Neural cell (in vitro differentiated cells): ENCODE results near the gene CCND1. TPM values are rescaled to one million over a fixed set of nuclear protein-coding genes. Genes with fewer than 3 reads are reported as not detected.

Experiments used
- H2AFZ ChIP-seq: fragments of 200-600, 300-800 bp; sonication (generic), shearing (Covaris generic); 2 replicates; pipeline ENCODE4 v1.6.0; 2014; ENCODE audit warnings: low read depth, mild to moderate bottlenecking, antibody characterized with exemption, low read length, moderate library complexity
- H3F3A ChIP-seq: fragments of 200-600 bp; shearing (Covaris generic); 2 replicates; pipeline ENCODE4 v1.6.1; 2016; ENCODE audit warnings: mild to moderate bottlenecking, moderate library complexity, mixed read lengths, antibody characterized with exemption, low read length; ENCODE audit not compliant: insufficient read depth, poor library complexity, severe bottlenecking
- H3K27ac ChIP-seq: fragments of 200-600, 300-800 bp; sonication (generic), shearing (Covaris generic); 2 replicates; pipeline ENCODE4 v1.5.1; 2014; ENCODE audit warnings: mild to moderate bottlenecking, low read length, moderate library complexity
- H3K27me3 ChIP-seq: fragments of 300-800, 200-600 bp; sonication (generic), shearing (Covaris generic); 2 replicates; pipeline ENCODE4 v1.6.0; 2014; ENCODE audit warnings: mild to moderate bottlenecking, low read depth, low read length, moderate library complexity; ENCODE audit not compliant: insufficient read depth
- H3K36me3 ChIP-seq: fragments of 300-800, 200-600 bp; sonication (generic), shearing (Covaris generic); 2 replicates; pipeline ENCODE4 v1.5.1; 2014; ENCODE audit warnings: mild to moderate bottlenecking, antibody characterized with exemption, low read length, moderate library complexity; ENCODE audit not compliant: insufficient read depth
- H3K4me2 ChIP-seq: fragments of 300-800, 200-600 bp; sonication (generic), shearing (Covaris generic); 2 replicates; pipeline ENCODE4 v1.6.0; 2014; ENCODE audit warnings: mild to moderate bottlenecking, low read length
- H3K4me3 ChIP-seq: fragments of 300-800, 200-600 bp; sonication (generic), shearing (Covaris generic); 2 replicates; pipeline ENCODE4 v1.5.1; 2014; ENCODE audit warnings: mild to moderate bottlenecking, low read length, moderate library complexity
- H3K79me2 ChIP-seq: fragments of 200-600 bp; shearing (Covaris generic); replicated peaks from 2 replicates; pipeline ENCODE4 v1.6.0; 2014; ENCODE audit warnings: mild to moderate bottlenecking, low read length, moderate library complexity; ENCODE audit not compliant: insufficient read depth
- H3K9ac ChIP-seq: fragments of 300-800, 200-600 bp; sonication (generic), shearing (Covaris generic); 2 replicates; pipeline ENCODE4 v1.6.1; 2016; ENCODE audit warnings: mild to moderate bottlenecking, low read length, mixed read lengths
- H3K9me2 ChIP-seq: fragments of 200-600 bp; shearing (Covaris generic); 2 replicates; pipeline ENCODE4 v1.6.1; 2016; ENCODE audit warnings: mild to moderate bottlenecking, low read length, mixed read lengths; ENCODE audit not compliant: insufficient read depth
- H3K9me3 ChIP-seq: fragments of 200-600, 300-800 bp; sonication (generic), shearing (Covaris generic); 2 replicates; pipeline ENCODE4 v1.6.1; 2016; ENCODE audit warnings: mild to moderate bottlenecking, mixed run types, low read length, moderate library complexity, mixed read lengths
- H4K20me1 ChIP-seq: fragments of 200-600 bp; shearing (Covaris generic); 2 replicates; pipeline ENCODE4 v1.6.1; 2016; ENCODE audit warnings: mild to moderate bottlenecking, mixed run types; ENCODE audit not compliant: insufficient read depth
- CTCF ChIP-seq: fragments of 450-650 bp; IDR thresholded peaks from 2 replicates; pipeline ENCODE4 v1.5.1; 2014; ENCODE audit warnings: antibody characterized with exemption, mild to moderate bottlenecking, moderate library complexity; ENCODE audit not compliant: poor library complexity, severe bottlenecking
- EP300 ChIP-seq: fragments of 450-650 bp; conservative IDR thresholded peaks from 2 replicates; pipeline ENCODE4 v1.6.1; 2014; ENCODE audit warnings: antibody characterized with exemption, mild to moderate bottlenecking, moderate library complexity; ENCODE audit not compliant: poor library complexity, severe bottlenecking
- EZH2 ChIP-seq: fragments of 200-600, 300-800 bp; shearing (Covaris generic), sonication (generic); IDR thresholded peaks from 2 replicates; pipeline ENCODE4 v1.6.1; 2014; ENCODE audit warnings: antibody characterized with exemption, low read length, borderline replicate concordance, mild to moderate bottlenecking; ENCODE audit not compliant: insufficient read depth, poor library complexity, severe bottlenecking
- MXI1 ChIP-seq: fragments of 450-650 bp; conservative IDR thresholded peaks from 2 replicates; pipeline ENCODE4 v1.6.1; 2014; ENCODE audit warnings: antibody characterized with exemption, mild to moderate bottlenecking; ENCODE audit not compliant: poor library complexity, severe bottlenecking
- POLR2AphosphoS5 ChIP-seq: IDR thresholded peaks from 2 replicates; pipeline ENCODE4 v1.6.1; 2012
- RAD21 ChIP-seq: fragments of 450-650 bp; conservative IDR thresholded peaks from 2 replicates; pipeline ENCODE4 v1.6.1; 2014; ENCODE audit warnings: antibody characterized with exemption, mild to moderate bottlenecking, moderate library complexity
- REST ChIP-seq: IDR thresholded peaks from 2 replicates; pipeline ENCODE4 v1.6.1; 2012; ENCODE audit warnings: borderline replicate concordance
- SMC3 ChIP-seq: fragments of 450-650 bp; conservative IDR thresholded peaks from 2 replicates; pipeline ENCODE4 v1.6.1; 2014; ENCODE audit warnings: antibody characterized with exemption, mild to moderate bottlenecking, moderate library complexity; ENCODE audit not compliant: poor library complexity
- TAF1 ChIP-seq: IDR thresholded peaks from 2 replicates; pipeline ENCODE4 v1.6.1; 2012; ENCODE audit warnings: low read depth
- polyA plus RNA-seq: library from polyadenylated mRNA; depleted of rRNA; stranded (reverse); fragments of >200 nt; gene quantifications from 2 replicates; pipeline ENCODE4 v1.2.3, GENCODE V29; 2014

Gene CCND1
- polyA plus RNA-seq, 1 donor from 2014 or later = 2.7 TPM

GRCh38 chr11:69698362-69698761, 57.4 kb downstream of the CCND1 start:
- Histone ChIP-seq H3K4me2 (no peak overlapping the region), H3K9me3 (no peaks in the 10 kb centered on the region), H2AFZ (no peak overlapping the region), H3K79me2 (peaks cover 32% of the 10 kb centered on the region), H3K9me2 (no peaks in the 10 kb centered on the region), H3F3A (no peaks in the 10 kb centered on the region), H3K4me3 (no peak overlapping the region), H3K36me3 (no peaks in the 10 kb centered on the region), H3K27ac (no peak overlapping the region), H3K9ac (no peak overlapping the region), H4K20me1 (no peaks in the 10 kb centered on the region), H3K27me3 (peaks cover 19% of the 10 kb centered on the region)
- TF ChIP-seq SMC3 (no peak), TAF1 (no peak), MXI1 (no peak), REST (no peak), RAD21 (no peak), EZH2 (no peak), CTCF (no peak), EP300 (no peak), POLR2AphosphoS5 (no peak)

GRCh38 chr11:69699213-69699612, 58.3 kb downstream of the CCND1 start:
- Histone ChIP-seq H3K4me2 (no peak overlapping the region), H3K79me2 (peaks cover 32% of the 10 kb centered on the region), H3F3A (no peaks in the 10 kb centered on the region), H3K9ac (no peak overlapping the region), H3K27me3 (peaks cover 24% of the 10 kb centered on the region), H3K4me3 (no peak overlapping the region), H3K27ac (no peak overlapping the region), H3K9me2 (no peaks in the 10 kb centered on the region), H3K36me3 (no peaks in the 10 kb centered on the region), H4K20me1 (no peaks in the 10 kb centered on the region), H3K9me3 (no peaks in the 10 kb centered on the region), H2AFZ (no peak overlapping the region)
- TF ChIP-seq SMC3 (no peak), TAF1 (no peak), EP300 (no peak), MXI1 (no peak), EZH2 (no peak), CTCF (no peak), POLR2AphosphoS5 (no peak), REST (no peak)
